Keratinocyte (primary cell): ENCODE results near the gene TOR4A. TPM values are rescaled to one million over a fixed set of nuclear protein-coding genes. Genes with fewer than 3 reads are reported as not detected.

Experiments used
- DNase-seq: peaks from one replicate; pipeline ENCODE4 v3.0.0-alpha.2; 2011; ENCODE audit warnings: low read depth, missing footprints, low spot score
- FAIRE-seq: peaks from 2 replicates; lab custom pipeline; 2011; peaks lifted over from hg19 to GRCh38; lab: Jason Lieb, UNC
- H2AFZ ChIP-seq: 2 replicates; pipeline ENCODE4 v1.6.0; 2012; ENCODE audit warnings: low read length, control low read depth, inconsistent platforms; ENCODE audit not compliant: control insufficient read depth
- H3K27ac ChIP-seq: 2 replicates; pipeline ENCODE4 v1.5.1; 2011; ENCODE audit warnings: low read length; ENCODE audit not compliant: control insufficient read depth, insufficient read depth
- H3K27me3 ChIP-seq: 3 replicates; pipeline ENCODE4 v1.6.0; 2011; ENCODE audit warnings: low read length; ENCODE audit not compliant: control insufficient read depth, insufficient read depth; ENCODE audit errors: extremely low read depth
- H3K36me3 ChIP-seq, 2 experiments: 2 replicates in 1 of 2; 3 replicates in 1 of 2; pipeline ENCODE4 v1.5.1; 2011; ENCODE audit warnings: low read length in 2 of 2, mild to moderate bottlenecking in 1 of 2; ENCODE audit not compliant: control insufficient read depth in 2 of 2, insufficient read depth in 2 of 2; ENCODE audit errors: extremely low read depth in 1 of 2
- H3K4me1 ChIP-seq: 3 replicates; pipeline ENCODE4 v1.5.1; 2011; ENCODE audit warnings: low read length; ENCODE audit not compliant: control insufficient read depth, insufficient read depth; ENCODE audit errors: extremely low read depth
- H3K4me2 ChIP-seq: 3 replicates; pipeline ENCODE4 v1.6.0; 2011; ENCODE audit warnings: low read depth, low read length; ENCODE audit not compliant: control insufficient read depth, insufficient read depth; ENCODE audit errors: extremely low read depth
- H3K4me3 ChIP-seq, 3 experiments: fragments of 200-600 bp in 1 of 3; sonication (generic) in 1 of 3; 2 replicates in 2 of 3; 3 replicates in 1 of 3; pipeline ENCODE4 v1.5.1; 2011 to 2016; ENCODE audit warnings: low read length in 3 of 3, mild to moderate bottlenecking in 3 of 3, control low read depth in 2 of 3, inconsistent platforms in 1 of 3, low read depth in 1 of 3, mixed read lengths in 1 of 3, mixed run types in 1 of 3, moderate library complexity in 1 of 3; ENCODE audit not compliant: control insufficient read depth in 2 of 3, insufficient read depth in 2 of 3; ENCODE audit errors: extremely low read depth in 1 of 3
- H3K79me2 ChIP-seq: 2 replicates; pipeline ENCODE4 v1.6.0; 2012; ENCODE audit warnings: low read length; ENCODE audit not compliant: control insufficient read depth, insufficient read depth
- H3K9ac ChIP-seq: 3 replicates; pipeline ENCODE4 v1.6.0; 2011; ENCODE audit warnings: low read length; ENCODE audit not compliant: control insufficient read depth, insufficient read depth; ENCODE audit errors: extremely low read depth
- H3K9me1 ChIP-seq: 3 replicates; pipeline ENCODE4 v1.6.0; 2011; ENCODE audit warnings: low read length; ENCODE audit not compliant: control insufficient read depth, insufficient read depth; ENCODE audit errors: extremely low read depth
- H3K9me3 ChIP-seq: 2 replicates; pipeline ENCODE4 v1.5.1; 2012; ENCODE audit warnings: low read depth, low read length; ENCODE audit not compliant: control insufficient read depth
- H4K20me1 ChIP-seq: 3 replicates; pipeline ENCODE4 v1.6.0; 2011; ENCODE audit warnings: low read length; ENCODE audit not compliant: control insufficient read depth, insufficient read depth; ENCODE audit errors: extremely low read depth
- EZH2 ChIP-seq: IDR thresholded peaks from one replicate; pipeline ENCODE4 v1.6.1; 2012; ENCODE audit warnings: inconsistent platforms, mild to moderate bottlenecking, low read length, moderate library complexity
- dilution Hi-C: fragments of 300-500 bp; cut with MboI; formaldehyde crosslinking; loops from one replicate; pipeline ENCODE4 v1.7.0; 2020; ENCODE audit warnings: low sequenced_read_pairs; ENCODE audit not compliant: extremely low pct_ligation_motif_present
- polyA plus RNA-seq, 5 experiments: library from polyadenylated mRNA; depleted of rRNA in 3 of 5; stranded (reverse) in 3 of 5; stranded (forward) in 1 of 5; unstranded in 1 of 5; fragments of >200 nt; gene quantifications; 1 replicate in 1 of 5; 2 replicates in 3 of 5; 3 replicates in 1 of 5; pipeline versions ENCODE4 v1.2.1 to v1.2.3, GENCODE V29; 2011 to 2012; ENCODE audit warnings: missing spikeins in 2 of 5, low read depth in 1 of 5, low replicate concordance in 1 of 5
- TF ChIP-seq, protein P1 (sequence below), 3 experiments: IDR thresholded peaks in 1 of 3; conservative IDR thresholded peaks in 1 of 3; optimal IDR thresholded peaks in 1 of 3; 2 replicates in 2 of 3; 3 replicates in 1 of 3; pipeline versions ENCODE3 to v1.5.1; 2011; ENCODE audit warnings: low read length in 3 of 3, mild to moderate bottlenecking in 3 of 3, moderate library complexity in 2 of 3, control low read depth in 1 of 3, inconsistent platforms in 1 of 3; ENCODE audit not compliant: insufficient read depth in 2 of 3; ENCODE audit errors: extremely low read depth in 1 of 3

The TOR4A gene
- polyA plus RNA-seq, 1 donor (not counting 4 experiments of a cell fraction or from before 2014, with no cell fraction given) = 5.8 TPM

DNA sequence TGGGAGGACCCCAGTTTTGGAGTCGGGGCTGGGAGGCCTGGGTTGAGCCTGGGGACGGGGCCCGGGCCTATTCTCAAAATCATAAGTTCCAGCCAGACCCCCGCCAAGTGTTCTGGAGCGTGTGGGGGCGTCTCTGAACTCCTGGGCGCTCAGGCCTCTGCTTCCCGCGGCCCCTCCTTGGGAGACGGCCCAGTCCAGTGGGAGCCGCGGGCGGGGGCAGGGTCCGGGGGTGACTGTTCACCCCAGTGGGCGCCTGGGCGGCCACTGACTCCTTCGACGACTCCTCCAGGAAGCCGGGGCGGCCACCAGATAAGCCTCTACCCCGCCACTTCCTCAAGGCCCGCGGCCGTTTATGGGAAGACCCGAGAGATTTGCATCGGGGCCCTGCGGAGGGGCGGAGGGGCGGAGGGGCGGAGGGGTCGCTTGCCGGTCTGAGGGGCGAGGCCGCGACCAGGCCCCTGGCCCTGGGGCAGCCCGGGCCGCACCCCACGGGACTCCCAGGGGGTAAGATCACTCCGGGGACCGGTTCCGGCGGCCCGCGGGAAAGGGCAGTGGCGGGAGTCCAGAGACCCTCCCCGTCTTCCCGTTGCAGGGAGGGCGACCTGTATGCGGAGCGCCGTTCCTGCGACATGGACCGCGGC is 655 bp downstream of the TOR4A start:
- DNase-seq = no peak
- H4K20me1 ChIP-seq = peaks cover 3% of the 10 kb centered on the region
- peaks cover 10 to 14% of the 10 kb centered on the region in 2 experiments for H3K36me3 ChIP-seq
- no peaks in the 10 kb centered on the region for H3K9me1 ChIP-seq
- dilution Hi-C loops = no loop called here
- no peak overlapping the region for H2AFZ ChIP-seq
- peaks cover 3% of the 10 kb centered on the region for H3K27me3 ChIP-seq
- peak overlapping the region; percentile 71 to 77 (median 74) for H3K4me3 ChIP-seq
- peak overlapping the region; percentile 43 for H3K27ac ChIP-seq
- peaks cover 25% of the 10 kb centered on the region for H3K79me2 ChIP-seq
- peak overlapping the region; percentile 81 for H3K9ac ChIP-seq
- TF ChIP-seq, protein P1, sequence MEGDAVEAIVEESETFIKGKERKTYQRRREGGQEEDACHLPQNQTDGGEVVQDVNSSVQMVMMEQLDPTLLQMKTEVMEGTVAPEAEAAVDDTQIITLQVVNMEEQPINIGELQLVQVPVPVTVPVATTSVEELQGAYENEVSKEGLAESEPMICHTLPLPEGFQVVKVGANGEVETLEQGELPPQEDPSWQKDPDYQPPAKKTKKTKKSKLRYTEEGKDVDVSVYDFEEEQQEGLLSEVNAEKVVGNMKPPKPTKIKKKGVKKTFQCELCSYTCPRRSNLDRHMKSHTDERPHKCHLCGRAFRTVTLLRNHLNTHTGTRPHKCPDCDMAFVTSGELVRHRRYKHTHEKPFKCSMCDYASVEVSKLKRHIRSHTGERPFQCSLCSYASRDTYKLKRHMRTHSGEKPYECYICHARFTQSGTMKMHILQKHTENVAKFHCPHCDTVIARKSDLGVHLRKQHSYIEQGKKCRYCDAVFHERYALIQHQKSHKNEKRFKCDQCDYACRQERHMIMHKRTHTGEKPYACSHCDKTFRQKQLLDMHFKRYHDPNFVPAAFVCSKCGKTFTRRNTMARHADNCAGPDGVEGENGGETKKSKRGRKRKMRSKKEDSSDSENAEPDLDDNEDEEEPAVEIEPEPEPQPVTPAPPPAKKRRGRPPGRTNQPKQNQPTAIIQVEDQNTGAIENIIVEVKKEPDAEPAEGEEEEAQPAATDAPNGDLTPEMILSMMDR (optimal IDR thresholded peaks at IDR 0.05 in 1 of 3, IDR thresholded peaks at IDR 0.05 in 1 of 3, conservative IDR thresholded peaks at IDR 0.05 in 1 of 3; ENCODE audit: extremely low read depth in 1 of 3, insufficient read depth in 2 of 3, low read length in 3 of 3) = no peak
- TF ChIP-seq EZH2 = no peak
- peaks cover 21% of the 10 kb centered on the region for H3K4me1 ChIP-seq
- no peak for FAIRE-seq
- no peaks in the 10 kb centered on the region for H3K9me3 ChIP-seq
- peak overlapping the region; percentile 77 for H3K4me2 ChIP-seq

DNA sequence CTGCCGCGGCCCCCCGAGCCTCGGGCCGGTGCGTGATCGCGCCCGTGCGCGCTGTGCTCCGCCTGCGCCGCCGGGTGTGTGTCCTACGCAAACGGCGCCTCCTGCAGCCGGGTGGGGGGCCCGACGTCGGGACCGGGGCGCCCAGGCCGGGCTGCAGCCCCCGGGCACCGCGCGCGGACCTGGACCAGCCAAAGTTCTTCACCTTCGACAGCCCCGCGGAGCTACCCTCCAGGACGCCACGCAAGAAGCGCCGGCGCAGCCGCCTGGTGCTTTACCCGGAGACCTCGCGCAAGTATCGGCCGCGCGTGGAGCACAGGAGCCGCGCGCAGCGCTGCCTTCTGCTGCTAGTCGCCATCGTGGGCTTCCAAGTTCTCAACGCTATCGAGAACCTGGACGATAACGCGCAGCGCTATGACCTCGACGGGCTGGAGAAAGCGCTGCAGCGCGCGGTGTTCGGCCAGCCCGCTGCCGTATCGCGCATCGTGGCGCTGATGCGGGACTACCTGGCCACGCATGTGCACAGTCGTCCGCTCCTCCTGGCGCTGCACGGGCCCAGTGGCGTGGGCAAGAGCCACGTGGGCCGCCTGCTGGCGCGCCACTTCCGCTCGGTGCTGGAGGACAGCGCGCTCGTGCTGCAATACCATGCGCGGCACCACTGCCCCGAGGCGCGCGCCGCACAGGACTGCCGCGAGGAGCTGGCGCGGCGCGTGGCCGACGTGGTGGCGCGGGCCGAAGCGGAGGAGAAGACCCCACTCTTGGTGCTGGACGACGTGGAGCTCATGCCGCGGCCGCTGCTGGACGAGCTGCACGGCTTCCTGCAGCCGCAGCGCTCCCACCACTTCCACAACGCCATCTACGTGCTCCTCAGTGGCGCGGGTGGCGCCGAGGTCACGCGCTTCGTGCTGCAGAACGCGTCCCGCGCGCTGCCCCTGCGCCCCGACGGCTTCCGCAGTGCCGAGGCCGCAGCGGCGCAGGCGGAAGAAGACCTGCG is 1.5 kb downstream of the TOR4A start:
- Histone ChIP-seq H3K27ac (no peak overlapping the region), H3K27me3 (peaks cover 3% of the 10 kb centered on the region), H3K36me3 (peaks cover 8 to 14% of the 10 kb centered on the region in 2 experiments), H3K4me3 (peak overlapping the region in 2 of 3 experiments; percentile 71 to 77), H3K9ac (peak overlapping the region; percentile 81), H2AFZ (no peak overlapping the region), H4K20me1 (peaks cover 3% of the 10 kb centered on the region), H3K79me2 (peaks cover 25% of the 10 kb centered on the region), H3K4me1 (peaks cover 15% of the 10 kb centered on the region), H3K9me1 (no peaks in the 10 kb centered on the region), H3K9me3 (no peaks in the 10 kb centered on the region), H3K4me2 (peak overlapping the region; percentile 77)
- FAIRE-seq (no peak), DNase-seq (no peak)
- dilution Hi-C loops = no loop called here
- TF ChIP-seq, protein P1 (optimal IDR thresholded peaks at IDR 0.05 in 1 of 3, IDR thresholded peaks at IDR 0.05 in 1 of 3, conservative IDR thresholded peaks at IDR 0.05 in 1 of 3; ENCODE audit: extremely low read depth in 1 of 3, insufficient read depth in 2 of 3, low read length in 3 of 3) = no peak
- no peak for TF ChIP-seq EZH2
